ENCODE data around the gene MCC.

DNA sequence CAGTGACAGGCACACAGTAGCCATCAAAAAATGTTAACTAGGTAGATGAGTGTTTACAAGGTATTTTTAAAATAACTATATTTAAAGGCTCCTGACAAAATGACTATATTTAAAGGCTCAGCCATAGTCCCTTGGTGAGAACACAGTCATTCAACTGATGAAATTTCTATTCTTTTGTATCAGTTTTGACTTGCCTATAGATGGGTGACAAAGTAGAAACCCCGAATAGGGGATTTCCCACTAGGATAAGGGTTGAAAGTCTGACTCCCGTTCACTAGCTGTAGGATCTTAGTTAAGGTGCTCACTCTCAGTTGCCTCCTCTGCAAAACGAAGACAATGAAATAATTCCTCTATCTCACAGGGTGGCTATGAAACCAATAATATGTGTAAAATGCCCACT lies 271.7 kb downstream of the MCC start:
- TF ChIP-seq POLR2AphosphoS5 (IDR thresholded peaks at IDR 0.05; ENCODE audit: low read depth, low read length) = no peak
- TF ChIP-seq REST (IDR thresholded peaks at IDR 0.05; ENCODE audit: insufficient read depth in 1 of 2, low read depth in 2 of 2, low read length in 2 of 2) = no peak
- no peak for TF ChIP-seq SIN3A (IDR thresholded peaks at IDR 0.05; ENCODE audit: borderline replicate concordance, insufficient read depth, low read length)
